GM12878 (cell line): Measurements from ENCODE around the gene ADCY10. TPM values are rescaled to one million over a fixed set of nuclear protein-coding genes. Genes with fewer than 3 reads are reported as not detected.

Source experiments
- ATAC-seq: fragments of 200-7000 bp; cut with Tn5 transposase; 3 replicates; pipeline ENCODE4 v1.9.1; 2020; ENCODE audit warnings: mild to moderate bottlenecking, moderate library complexity
- BruUV-seq: library from RNA; stranded (reverse); fragments of 400-500 nt; replicated peaks from 2 replicates; lab custom pipeline; 2021; lab: Mats Ljungman, UMichigan
- CTCF ChIA-PET: fragments of 300-600 bp; sonication (Branson Sonifier 250); formaldehyde crosslinking; extraction: SDS; loops from one replicate; lab custom pipeline; 2021; ENCODE audit warnings: inconsistent platforms; lab: Yijun Ruan, JAX
- POLR2A ChIA-PET: fragments of 350-600 bp; formaldehyde crosslinking; extraction: SDS; loops from one replicate; lab custom pipeline; 2021; ENCODE audit warnings: inconsistent platforms; lab: Charles Lee
- RAD21 ChIA-PET: fragments of 300-600 bp; sonication (Branson Sonifier 250); formaldehyde crosslinking; loops from one replicate; lab custom pipeline; 2023; ENCODE audit warnings: antibody characterized with exemption; ENCODE audit not compliant: unreplicated experiment; lab: Charles Lee
- SMC1A ChIA-PET: fragments of 300-600 bp; sonication (Branson Sonifier 250); formaldehyde crosslinking; loops from one replicate; lab custom pipeline; 2023; ENCODE audit not compliant: unreplicated experiment, uncharacterized antibody; lab: Charles Lee
- DNase-seq: peaks from one replicate; pipeline ENCODE4 v3.0.0-alpha.2; 2011; ENCODE audit warnings: low read depth, low spot score
- FAIRE-seq: peaks from 3 replicates; lab custom pipeline; 2011; peaks lifted over from hg19 to GRCh38; lab: Jason Lieb, UNC
- H2AFZ ChIP-seq: 2 replicates; pipeline ENCODE4 v1.6.0; 2011; ENCODE audit warnings: low read depth, low read length, control low read depth; ENCODE audit not compliant: control insufficient read depth
- H3K27ac ChIP-seq: 2 replicates; pipeline ENCODE4 v1.5.1; 2011; ENCODE audit warnings: control low read depth; ENCODE audit not compliant: control insufficient read depth, insufficient read depth
- H3K27me3 ChIP-seq, 2 experiments: replicated peaks in 1 of 2; 2 replicates each; pipeline versions ENCODE4 v1.6.0 to v1.6.1; 2011; ENCODE audit warnings: low read length in 1 of 2; ENCODE audit not compliant: control insufficient read depth in 2 of 2, insufficient read depth in 2 of 2
- H3K36me3 ChIP-seq, 2 experiments: 2 replicates each; pipeline ENCODE4 v1.5.1; 2011; ENCODE audit warnings: low read length in 1 of 2; ENCODE audit not compliant: control insufficient read depth in 2 of 2, insufficient read depth in 2 of 2
- H3K4me1 ChIP-seq: 2 replicates; pipeline ENCODE4 v1.6.1; 2011; ENCODE audit warnings: mild to moderate bottlenecking, low read length, moderate library complexity, mixed read lengths; ENCODE audit not compliant: control insufficient read depth, insufficient read depth
- H3K4me2 ChIP-seq: 2 replicates; pipeline ENCODE4 v1.6.0; 2011; ENCODE audit warnings: control low read depth; ENCODE audit not compliant: control insufficient read depth, insufficient read depth
- H3K4me3 ChIP-seq: fragments of 200-600 bp; sonication (generic); 2 replicates; pipeline ENCODE4 v1.5.1; 2016
- H3K79me2 ChIP-seq: 2 replicates; pipeline ENCODE4 v1.6.0; 2011; ENCODE audit warnings: low read length; ENCODE audit not compliant: control insufficient read depth, insufficient read depth
- H3K9ac ChIP-seq: 2 replicates; pipeline ENCODE4 v1.8.0; 2011; ENCODE audit warnings: low read length, control low read depth, mixed read lengths; ENCODE audit not compliant: control insufficient read depth, insufficient read depth
- H3K9me3 ChIP-seq: replicated peaks from 3 replicates; pipeline ENCODE4 v1.5.1; 2011; ENCODE audit warnings: mild to moderate bottlenecking, low read length; ENCODE audit not compliant: control insufficient read depth, insufficient read depth
- H4K20me1 ChIP-seq: 2 replicates; pipeline ENCODE4 v1.6.0; 2011; ENCODE audit not compliant: control insufficient read depth, insufficient read depth
- ATF2 ChIP-seq: IDR thresholded peaks from 2 replicates; pipeline ENCODE4 v1.6.1; 2012; ENCODE audit warnings: low read length, inconsistent platforms
- BACH1 ChIP-seq: fragments of 450-650 bp; IDR thresholded peaks from 2 replicates; pipeline ENCODE4 v1.6.1; 2017; ENCODE audit warnings: mild to moderate bottlenecking, borderline replicate concordance
- BHLHE40 ChIP-seq, 2 experiments: fragments of 450-650 bp in 1 of 2; IDR thresholded peaks; 2 replicates each; pipeline ENCODE4 v1.6.1; 2011 to 2017; ENCODE audit warnings: low read depth in 2 of 2, borderline replicate concordance in 1 of 2, improper control_type of control experiment in 1 of 2, low read length in 1 of 2, mild to moderate bottlenecking in 1 of 2
- CBX3 ChIP-seq: fragments of 200-600 bp; sonication (generic); IDR thresholded peaks from 2 replicates; pipeline ENCODE4 v1.6.1; 2016; ENCODE audit warnings: low read depth, borderline replicate concordance
- CTCF ChIP-seq, 3 experiments: IDR thresholded peaks in 2 of 3; conservative IDR thresholded peaks in 1 of 3; 2 replicates each; pipeline ENCODE4 v1.5.1; 2011; ENCODE audit warnings: low read depth in 3 of 3, low read length in 3 of 3, mild to moderate bottlenecking in 3 of 3, control low read depth in 2 of 3, moderate library complexity in 2 of 3, inconsistent platforms in 1 of 3, mixed read lengths in 1 of 3; ENCODE audit not compliant: control insufficient read depth in 2 of 3, insufficient read depth in 1 of 3; ENCODE audit errors: extremely low read depth in 1 of 3
- IRF4 ChIP-seq: IDR thresholded peaks from 2 replicates; pipeline ENCODE4 v1.6.1; 2011; ENCODE audit warnings: low read depth, low read length
- MTA2 ChIP-seq: fragments of 450-650 bp; IDR thresholded peaks from 2 replicates; pipeline ENCODE4 v1.6.1; 2016; ENCODE audit warnings: low read depth, mild to moderate bottlenecking, moderate library complexity
- MYB ChIP-seq: fragments of 150-350 bp; IDR thresholded peaks from 2 replicates; pipeline ENCODE4 v1.6.1; 2014; ENCODE audit warnings: mild to moderate bottlenecking, low read depth, low read length, borderline replicate concordance
- NKRF ChIP-seq: fragments of 450-650 bp; conservative IDR thresholded peaks from 2 replicates; pipeline ENCODE4 v1.6.1; 2017; ENCODE audit warnings: mild to moderate bottlenecking, moderate library complexity
- POLR2AphosphoS2 ChIP-seq: IDR thresholded peaks from 2 replicates; pipeline ENCODE4 v1.6.1; 2011; ENCODE audit warnings: low read depth, mild to moderate bottlenecking, low read length, improper control_type of control experiment, moderate library complexity
- STAT3 ChIP-seq: IDR thresholded peaks from 2 replicates; pipeline ENCODE4 v1.6.1; 2011; ENCODE audit warnings: low read depth, low read length, improper control_type of control experiment
- TCF12 ChIP-seq: IDR thresholded peaks from 2 replicates; pipeline ENCODE4 v1.6.1; 2011; ENCODE audit warnings: low read depth, mild to moderate bottlenecking, low read length
- ZBTB40 ChIP-seq: fragments of 450-650 bp; IDR thresholded peaks from 2 replicates; pipeline ENCODE4 v1.6.1; 2016; ENCODE audit warnings: mild to moderate bottlenecking, moderate library complexity, borderline replicate concordance
- WGBS: methylation state at CpG from one replicate; pipeline ENCODE4 v1.1.6; 2016; ENCODE audit warnings: low lambda C conversion rate; ENCODE audit not compliant: insufficient replicate concordance, insufficient coverage; ENCODE audit errors: missing lambda C conversion rate; 5-methylcytosine and 5-hydroxymethylcytosine counted together
- in situ Hi-C: fragments of 300-500 bp; cut with MboI; formaldehyde crosslinking; loops from 9 replicates; pipeline ENCODE4 v1.14.3; 2018; ENCODE audit warnings: mixed read lengths
- intact Hi-C: fragments of 100-400 bp; cut with micrococcal nuclease; formaldehyde crosslinking; loops from one replicate; pipeline ENCODE4 v1.14.2; 2022; ENCODE audit not compliant: unreplicated experiment
- polyA plus RNA-seq, 11 experiments: library from polyadenylated mRNA; depleted of rRNA in 4 of 11; unstranded in 6 of 11; stranded (reverse) in 5 of 11; fragments of >200 nt; fragmentation: Nextera tagmentation in 4 of 11; fragmentation: Illumina TruSeq in 1 of 11; extraction: Ambion mirVana in 4 of 11; extraction: Trizol in 1 of 11; gene quantifications; 1 replicate in 1 of 11; 2 replicates in 10 of 11; pipeline versions ENCODE4 v1.2.1 to v1.2.3, GENCODE V29; 2011 to 2016; ENCODE audit warnings: inconsistent platforms in 2 of 11, missing spikeins in 2 of 11, low read depth in 1 of 11
- total RNA-seq, 4 experiments: library from RNA; depleted of rRNA in 3 of 4; stranded (reverse); fragments of >200 nt in 3 of 4; fragmentation: Illumina TruSeq in 1 of 4; extraction: Trizol in 1 of 4; gene quantifications; 2 replicates each; pipeline versions ENCODE4 v1.2.1 to v1.2.3, GENCODE V29; 2013 to 2021

The ADCY10 gene
- total and polyA plus RNA-seq, 10 of the 15 experiments (the other 5 are each of a cell fraction or from before 2014, with no cell fraction given) = 0.13 to 0.22 TPM; not detected in 8

- no peaks in the 10 kb centered on the region for H4K20me1 ChIP-seq
- H3K27ac ChIP-seq = no peak overlapping the region
- ChIA-PET POLR2A (interaction anchor here (0.7 to 1.0 kb wide), 2 partner anchors 17 to 19 kb away, joined by 5 to 6 read pairs; partner anchors contain the start of gene DCAF6), RAD21 (no interaction called here), SMC1A (interaction anchor here (0.8 to 1.5 kb wide), 2 partner anchors 21 to 83 kb away, joined by 3 read pairs; no protein-coding TSS in a partner anchor), CTCF (interaction anchor here (1.0 kb wide), 1 partner anchor 167 kb away, joined by 3 read pairs; no protein-coding TSS in a partner anchor)
- FAIRE-seq (no peak), DNase-seq (no peak), ATAC-seq (peak; percentile 30; the same call in 2 of the 3 replicates)
- BruUV-seq = no TSS peak
- no peaks in the 10 kb centered on the region for H3K4me1 ChIP-seq
- no peaks in the 10 kb centered on the region for H3K79me2 ChIP-seq
- H3K9ac ChIP-seq = no peak overlapping the region
- H3K4me2 ChIP-seq = no peak overlapping the region
- no peaks in the 10 kb centered on the region for H3K27me3 ChIP-seq
- intact Hi-C loops (no loop called here), in situ Hi-C loops (no loop called here)
- H2AFZ ChIP-seq = no peak overlapping the region
- WGBS = 89% methylated on average over 6 of the region's 6 CpGs
- no peaks in the 10 kb centered on the region for H3K9me3 ChIP-seq
- H3K36me3 ChIP-seq = peaks cover 2% of the 10 kb centered on the region in 2 experiments; a peak in 2 of 4 replicates
- H3K4me3 ChIP-seq = no peak overlapping the region
- TF ChIP-seq CTCF (IDR thresholded peaks at IDR 0.05 in 2 of 3, conservative IDR thresholded peaks at IDR 0.05 in 1 of 3; ENCODE audit: control insufficient read depth in 2 of 3, extremely low read depth in 1 of 3, insufficient read depth in 1 of 3, low read depth in 3 of 3, low read length in 3 of 3) (no peak), MTA2 (peak; percentile 60), POLR2AphosphoS2 (no peak), TCF12 (no peak), STAT3 (no peak), BACH1 (no peak), MYB (no peak), ZBTB40 (no peak), CBX3 (no peak), NKRF (no peak), ATF2 (no peak), IRF4 (no peak), BHLHE40 (IDR thresholded peaks at IDR 0.05; ENCODE audit: borderline replicate concordance in 1 of 2, low read depth in 2 of 2, low read length in 1 of 2) (no peak)
Observed at GRCh38 chr1:167916766-167917511, 3.0 kb upstream of the ADCY10 start.
